ENCODE measurements around the gene EIF3K.

- no peak for TF ChIP-seq GATA3 (IDR thresholded peaks at IDR 0.05; ENCODE audit: low read depth, low read length)
- TF ChIP-seq GATA2 (IDR thresholded peaks at IDR 0.05; ENCODE audit: low read depth, low read length), result no peak
These were observed 38.7 kb downstream of the EIF3K start for GRCh38 chr19:38657633-38658222.
